ENCODE data around the gene AHSA1.

GRCh38 chr14:77508249-77508648 is 50.4 kb downstream of the AHSA1 start:
- TF ChIP-seq CTCF (conservative IDR thresholded peaks at IDR 0.05; ENCODE audit: low read depth in 2 of 2) (no peak), EZH2phosphoT487 (IDR thresholded peaks at IDR 0.05; ENCODE audit: unreplicated experiment) (no peak), EZH2 (IDR thresholded peaks at IDR 0.05; ENCODE audit: low read depth, unreplicated experiment) (no peak), ZNF114 (CRISPR knock-in tag; IDR thresholded peaks at IDR 0.05) (no peak), POLR2AphosphoS5 (IDR thresholded peaks at IDR 0.05; ENCODE audit: low read depth) (no peak)
